K562 (cell line): ENCODE results near the gene KCTD11. TPM values are rescaled to one million over a fixed set of nuclear protein-coding genes. Genes with fewer than 3 reads are reported as not detected.

Source experiments
- ATAC-seq: fragments of 200-7000 bp; cut with Tn5 transposase; 3 replicates; pipeline ENCODE4 v1.9.1; 2020; ENCODE audit warnings: moderate library complexity
- BruUV-seq: library from RNA; stranded (reverse); fragments of 400-500 nt; replicated peaks from 2 replicates; lab custom pipeline; 2021; lab: Mats Ljungman, UMichigan
- CTCF ChIA-PET: fragments of 300-600 bp; formaldehyde crosslinking; extraction: SDS; loops from one replicate; lab custom pipeline; 2021; ENCODE audit warnings: low intra/inter-chr PET ratio; lab: Yijun Ruan, JAX
- POLR2A ChIA-PET: fragments of 300-600, 350-650 bp; sonication (Branson Sonifier 250); formaldehyde crosslinking; extraction: SDS; loops from one replicate; lab custom pipeline; 2021; ENCODE audit warnings: antibody characterized with exemption, inconsistent platforms; lab: Yijun Ruan, JAX
- DNase-seq, 4 experiments: peaks; one replicate each; pipeline versions ENCODE4 v3.0.0 to v3.0.0-alpha.2; 2011 to 2018; ENCODE audit warnings: low spot score in 3 of 4, mixed read lengths in 3 of 4; ENCODE audit errors: extremely low read depth in 1 of 4
- FAIRE-seq: peaks from 2 replicates; lab custom pipeline; 2011; peaks lifted over from hg19 to GRCh38; lab: Jason Lieb, UNC
- H2AFZ ChIP-seq: 2 replicates; pipeline ENCODE4 v1.6.0; 2011; ENCODE audit warnings: low read depth, low read length, control low read depth, inconsistent platforms
- H3K27ac ChIP-seq: fragments of 200-600 bp; 3 replicates; pipeline ENCODE4 v1.8.0; 2011; ENCODE audit warnings: low read depth, mild to moderate bottlenecking, control low read depth, inconsistent platforms, low read length, moderate library complexity, mixed read lengths; ENCODE audit errors: extremely low read depth
- H3K27me3 ChIP-seq, 2 experiments: fragments of 300-600 bp in 1 of 2; 2 replicates in 1 of 2; 3 replicates in 1 of 2; pipeline versions ENCODE4 v1.6.0 to v1.8.0; 2011; ENCODE audit warnings: inconsistent platforms in 2 of 2, low read length in 2 of 2, mild to moderate bottlenecking in 1 of 2, mixed read lengths in 1 of 2, moderate library complexity in 1 of 2; ENCODE audit not compliant: control insufficient read depth in 2 of 2, insufficient read depth in 2 of 2
- H3K36me3 ChIP-seq: fragments of 300-600 bp; 3 replicates; pipeline ENCODE4 v1.8.0; 2011; ENCODE audit warnings: mild to moderate bottlenecking, low read length, inconsistent platforms; ENCODE audit not compliant: control insufficient read depth, insufficient read depth
- H3K4me1 ChIP-seq, 2 experiments: fragments of 200-600 bp in 1 of 2; replicated peaks in 1 of 2; 2 replicates in 1 of 2; 3 replicates in 1 of 2; pipeline versions ENCODE4 v1.5.1 to v1.8.0; 2011; ENCODE audit warnings: inconsistent platforms in 2 of 2, low read length in 2 of 2, mild to moderate bottlenecking in 1 of 2, mixed read lengths in 1 of 2, moderate library complexity in 1 of 2; ENCODE audit not compliant: control insufficient read depth in 2 of 2, insufficient read depth in 2 of 2
- H3K4me2 ChIP-seq: 2 replicates; pipeline ENCODE4 v1.6.1; 2011; ENCODE audit warnings: low read length, control low read depth, inconsistent platforms, mixed read lengths; ENCODE audit not compliant: insufficient read depth
- H3K4me3 ChIP-seq: fragments of 200-600 bp; sonication (generic), shearing (Covaris generic); 2 replicates; pipeline ENCODE4 v1.5.1; 2016; ENCODE audit warnings: control low read depth, inconsistent platforms
- H3K79me2 ChIP-seq: fragments of 200-600 bp; 3 replicates; pipeline ENCODE4 v1.8.0; 2011; ENCODE audit warnings: low read length, inconsistent platforms; ENCODE audit not compliant: control insufficient read depth, insufficient read depth
- H3K9ac ChIP-seq, 2 experiments: 2 replicates each; pipeline versions ENCODE4 v1.6.0 to v1.6.1; 2011; ENCODE audit warnings: low read depth in 2 of 2, low read length in 2 of 2, control low read depth in 1 of 2, inconsistent platforms in 1 of 2, mild to moderate bottlenecking in 1 of 2, mixed read lengths in 1 of 2; ENCODE audit not compliant: insufficient read depth in 1 of 2
- H3K9me1 ChIP-seq: one replicate; pipeline ENCODE4 v1.6.0; 2011; ENCODE audit warnings: inconsistent platforms, mild to moderate bottlenecking, low read length, moderate library complexity; ENCODE audit not compliant: control insufficient read depth, insufficient read depth
- H3K9me3 ChIP-seq: replicated peaks from 2 replicates; pipeline ENCODE4 v1.5.1; 2011; ENCODE audit warnings: low read depth, low read length, inconsistent platforms; ENCODE audit not compliant: control insufficient read depth, insufficient read depth
- H4K20me1 ChIP-seq: replicated peaks from 2 replicates; pipeline ENCODE4 v1.6.1; 2011; ENCODE audit warnings: low read length, inconsistent platforms, mixed read lengths; ENCODE audit not compliant: control insufficient read depth, insufficient read depth
- CAMTA2 ChIP-seq: fragments of 250-450 bp; sonication (Bioruptor Pico); conservative IDR thresholded peaks from 2 replicates; pipeline ENCODE4 v1.5.1; 2022
- CSDE1 ChIP-seq, 2 experiments: fragments of 450-650 bp; IDR thresholded peaks; 2 replicates each; pipeline ENCODE4 v1.6.1; 2016; ENCODE audit warnings: mild to moderate bottlenecking in 1 of 2
- HLTF ChIP-seq: fragments of 450-650 bp; IDR thresholded peaks from 2 replicates; pipeline ENCODE4 v1.6.1; 2016
- ILF3 ChIP-seq: fragments of 450-650 bp; IDR thresholded peaks from 2 replicates; pipeline ENCODE4 v1.6.1; 2018; ENCODE audit warnings: antibody characterized with exemption, mild to moderate bottlenecking, moderate library complexity, borderline replicate concordance
- PHTF2 ChIP-seq: fragments of 250-450 bp; sonication (Bioruptor Pico); IDR thresholded peaks from 2 replicates; pipeline ENCODE4 v1.5.0; 2021; ENCODE audit warnings: mild to moderate bottlenecking
- POLR2G ChIP-seq: fragments of 200-400 bp; formaldehyde crosslinking; IDR thresholded peaks from 2 replicates; pipeline ENCODE4 v1.6.1; 2017; ENCODE audit warnings: low read depth, mild to moderate bottlenecking, antibody characterized with exemption, low read length, moderate library complexity
- RBM25 ChIP-seq: fragments of 200-400 bp; formaldehyde crosslinking; IDR thresholded peaks from 2 replicates; pipeline ENCODE4 v1.6.1; 2018; ENCODE audit warnings: low read length, low read depth, moderate library complexity; ENCODE audit not compliant: severe bottlenecking
- SIX5 ChIP-seq, 2 experiments: IDR thresholded peaks; 2 replicates each; pipeline ENCODE4 v1.6.1; 2011; ENCODE audit warnings: low read length in 2 of 2, borderline replicate concordance in 1 of 2, low read depth in 1 of 2, mild to moderate bottlenecking in 1 of 2, moderate library complexity in 1 of 2; ENCODE audit not compliant: insufficient read depth in 1 of 2
- SMAD2 ChIP-seq: fragments of 150-350 bp; IDR thresholded peaks from 2 replicates; pipeline ENCODE4 v1.6.1; 2014; ENCODE audit warnings: low read depth, mild to moderate bottlenecking, low read length
- SMAD3 ChIP-seq: fragments of 450-650 bp; formaldehyde crosslinking; conservative IDR thresholded peaks from 2 replicates; pipeline ENCODE4 v1.4.0; 2020; ENCODE audit warnings: mild to moderate bottlenecking
- STAT5A ChIP-seq: IDR thresholded peaks from 2 replicates; pipeline ENCODE4 v1.6.1; 2012; ENCODE audit warnings: low read length, inconsistent platforms, borderline replicate concordance
- TAF15 ChIP-seq: fragments of 200-400 bp; formaldehyde crosslinking; IDR thresholded peaks from 2 replicates; pipeline ENCODE4 v1.6.1; 2017; ENCODE audit warnings: mild to moderate bottlenecking, low read depth, low read length, moderate library complexity
- TBL1XR1 ChIP-seq, 2 experiments: IDR thresholded peaks; 2 replicates each; pipeline ENCODE4 v1.6.1; 2012; ENCODE audit warnings: improper control_type of control experiment in 2 of 2, low read length in 2 of 2, mild to moderate bottlenecking in 1 of 2
- TFAP4 ChIP-seq: sonication (generic); formaldehyde crosslinking; IDR thresholded peaks from 2 replicates; pipeline ENCODE4 v1.8.0; 2022; ENCODE audit warnings: missing genetic modification reagents, mild to moderate bottlenecking, moderate library complexity, borderline replicate concordance
- ZNF12 ChIP-seq: sonication (generic); formaldehyde crosslinking; IDR thresholded peaks from 2 replicates; pipeline ENCODE4 v1.4.0; 2020; ENCODE audit warnings: mild to moderate bottlenecking, missing genetic modification reagents
- ZNF184 ChIP-seq: sonication (generic); formaldehyde crosslinking; IDR thresholded peaks from 2 replicates; pipeline ENCODE4 v1.5.0; 2020; ENCODE audit warnings: missing genetic modification reagents
- ZNF239 ChIP-seq: fragments of 250-450 bp; sonication (Bioruptor Pico); IDR thresholded peaks from 2 replicates; pipeline ENCODE4 v1.4.0; 2020; ENCODE audit warnings: mild to moderate bottlenecking
- ZNF766 ChIP-seq: fragments of 200-800 bp; sonication (Bioruptor generic); conservative IDR thresholded peaks from 2 replicates; pipeline ENCODE4 v1.6.1; 2016; ENCODE audit warnings: missing genetic modification characterization, missing compliant biosample characterization
- WGBS: fragments of 100-300 bp; shearing (Covaris generic); methylation state at CpG from one replicate; pipeline ENCODE4 v1.1.6; 2016; ENCODE audit warnings: low coverage, mixed read lengths; ENCODE audit not compliant: insufficient coverage; ENCODE audit errors: missing lambda C conversion rate; 5-methylcytosine and 5-hydroxymethylcytosine counted together
- in situ Hi-C: fragments of 300-500 bp; cut with MboI; formaldehyde crosslinking; loops from 4 replicates; pipeline ENCODE4 v1.15.0; 2018; ENCODE audit warnings: inconsistent platforms, mixed read lengths
- intact Hi-C: fragments of 100-400 bp; cut with micrococcal nuclease; formaldehyde crosslinking; loops from 2 replicates; pipeline ENCODE4 v1.14.2; 2022
- polyA plus RNA-seq, 8 experiments: library from polyadenylated mRNA; depleted of rRNA in 4 of 8; stranded (reverse) in 5 of 8; unstranded in 3 of 8; fragments of >200 nt; fragmentation: Nextera tagmentation in 2 of 8; fragmentation: Illumina TruSeq in 1 of 8; extraction: Ambion mirVana in 2 of 8; extraction: Trizol in 1 of 8; gene quantifications; 2 replicates each; pipeline versions ENCODE4 v1.2.1 to v1.2.3, GENCODE V29; 2011 to 2014; ENCODE audit warnings: inconsistent platforms in 1 of 8, missing spikeins in 1 of 8
- total RNA-seq, 7 experiments: library from RNA; depleted of rRNA in 6 of 7; stranded (reverse); fragments of >200 nt in 6 of 7; fragmentation: Illumina TruSeq in 2 of 7; extraction: Trizol in 2 of 7; gene quantifications; 2 replicates each; pipeline versions ENCODE4 v1.2.1 to v1.2.3, GENCODE V29; 2011 to 2021; ENCODE audit warnings: low replicate concordance in 1 of 7

KCTD11 gene
- total and polyA plus RNA-seq, 9 of the 15 experiments (the other 6 are each of a cell fraction or from before 2014, with no cell fraction given): 0.01 to 3.2 (median 2.5) TPM; not detected in 1

- DNase-seq (no peak), ATAC-seq (no peak), FAIRE-seq (no peak)
- no peak overlapping the region for H2AFZ ChIP-seq
- 98% methylated on average over 6 of the region's 15 CpGs for WGBS
- intact Hi-C loops (no loop called here), in situ Hi-C loops (no loop called here)
- H3K4me2 ChIP-seq: no peak overlapping the region
- ChIA-PET CTCF (no interaction called here), POLR2A (no interaction called here)
- no peaks in the 10 kb centered on the region for H3K79me2 ChIP-seq
- H3K9ac ChIP-seq: no peak overlapping the region
- no peaks in the 10 kb centered on the region for H3K27me3 ChIP-seq
- H4K20me1 ChIP-seq: no peaks in the 10 kb centered on the region
- H3K27ac ChIP-seq: no peak overlapping the region
- TF ChIP-seq SMAD3 (CRISPR knock-in tag) (no peak), SIX5 (IDR thresholded peaks at IDR 0.05; ENCODE audit: borderline replicate concordance in 1 of 2, insufficient read depth in 1 of 2, low read depth in 1 of 2, low read length in 2 of 2) (no peak), ZNF12 (CRISPR knock-in tag) (no peak), TAF15 (no peak), SMAD2 (no peak), TFAP4 (CRISPR knock-in tag) (no peak), ZNF184 (CRISPR knock-in tag) (no peak), PHTF2 (CRISPR knock-in tag) (no peak), ZNF239 (CRISPR knock-in tag) (no peak), CAMTA2 (CRISPR knock-in tag) (no peak), RBM25 (no peak), STAT5A (no peak), TBL1XR1 (IDR thresholded peaks at IDR 0.05; ENCODE audit: low read length in 2 of 2) (no peak), ILF3 (no peak), ZNF766 (no peak), POLR2G (no peak), HLTF (no peak), CSDE1 (IDR thresholded peaks at IDR 0.05) (no peak)
- no peaks in the 10 kb centered on the region for H3K9me3 ChIP-seq
- BruUV-seq: no TSS peak
- peaks cover 85% of the 10 kb centered on the region; the same call in 2 of the 3 replicates for H3K36me3 ChIP-seq
- H3K9me1 ChIP-seq: no peaks in the 10 kb centered on the region
- H3K4me3 ChIP-seq: no peak overlapping the region
- peaks cover 0 to 11% of the 10 kb centered on the region in 2 experiments; a peak in 1 of 5 replicates for H3K4me1 ChIP-seq
These were observed 30.5 kb upstream of the KCTD11 start for GRCh38 chr17:7321466-7321865.
